CD4-positive, alpha-beta T cell (primary cell): ENCODE measurements around the gene PMM2. TPM values are rescaled to one million over a fixed set of nuclear protein-coding genes. Genes with fewer than 3 reads are reported as not detected.
A peak's percentile ranks its signal among the peaks of the same experiment; 100 is the strongest.
"Not testable (repeated sequence)": the region's sequence is repeated elsewhere in the genome, so short reads cannot be mapped to it uniquely, and the experiment has no call there.

Source experiments
- ATAC-seq: fragments of 200-7000 bp; cut with Tn5 transposase; one replicate; pipeline ENCODE4 v1.10.0; 2022; ENCODE audit warnings: mild to moderate bottlenecking; ENCODE audit not compliant: poor library complexity
- CTCF ChIA-PET: fragments of 350-600 bp; sonication (Branson Sonifier 250); formaldehyde crosslinking; loops from one replicate; lab custom pipeline; 2021; ENCODE audit warnings: antibody characterized with exemption, inconsistent platforms; lab: Charles Lee
- POLR2A ChIA-PET: fragments of 350-600 bp; sonication (Branson Sonifier 250); formaldehyde crosslinking; loops from one replicate; lab custom pipeline; 2021; ENCODE audit warnings: antibody characterized with exemption, inconsistent platforms; lab: Charles Lee
- DNase-seq, 14 experiments: peaks; one replicate each; pipeline ENCODE4 v3.0.0-alpha.2; 2013 to 2020; ENCODE audit warnings: mixed read lengths in 2 of 14
- H3K27ac ChIP-seq, 2 donors: one replicate each; pipeline versions ENCODE4 v1.5.1 to v1.7.0; 2013; ENCODE audit warnings: low read length in 2 of 2, low read depth in 1 of 2, mild to moderate bottlenecking in 1 of 2
- H3K27me3 ChIP-seq, 2 experiments: 1 replicate in 1 of 2; 2 replicates in 1 of 2; pipeline versions ENCODE4 v1.6.1 to v1.7.0; 2013; ENCODE audit warnings: low read length in 2 of 2, control low read depth in 1 of 2, mild to moderate bottlenecking in 1 of 2, moderate library complexity in 1 of 2; ENCODE audit not compliant: insufficient read depth in 2 of 2, control insufficient read depth in 1 of 2
- H3K36me3 ChIP-seq: one replicate; pipeline ENCODE4 v1.6.1; 2013; ENCODE audit warnings: low read length, control low read depth; ENCODE audit not compliant: insufficient read depth
- H3K4me1 ChIP-seq: one replicate; pipeline ENCODE4 v1.6.1; 2013; ENCODE audit warnings: low read length, control low read depth; ENCODE audit not compliant: insufficient read depth
- H3K4me3 ChIP-seq: one replicate; pipeline ENCODE4 v1.5.1; 2013; ENCODE audit warnings: mild to moderate bottlenecking, low read length, moderate library complexity
- H3K9me3 ChIP-seq, 2 experiments: 1 replicate in 1 of 2; 2 replicates in 1 of 2; pipeline versions ENCODE4 v1.6.1 to v1.7.0; 2013; ENCODE audit warnings: low read length in 2 of 2, mild to moderate bottlenecking in 2 of 2, control low read depth in 1 of 2, moderate library complexity in 1 of 2; ENCODE audit not compliant: control insufficient read depth in 1 of 2, insufficient read depth in 1 of 2
- H3K27ac Mint-ChIP-seq: one replicate; pipeline ENCODE4 v1.8.0; 2020; ENCODE audit warnings: mixed read lengths
- H3K27me3 Mint-ChIP-seq: one replicate; pipeline ENCODE4 v1.8.0; 2021; ENCODE audit warnings: mixed read lengths
- H3K36me3 Mint-ChIP-seq: one replicate; pipeline ENCODE4 v1.8.0; 2021; ENCODE audit warnings: low read depth, mixed read lengths
- H3K4me1 Mint-ChIP-seq: one replicate; pipeline ENCODE4 v1.8.0; 2021; ENCODE audit warnings: low read depth, mixed read lengths
- H3K4me3 Mint-ChIP-seq: one replicate; pipeline ENCODE4 v1.8.0; 2020; ENCODE audit warnings: mild to moderate bottlenecking, mixed read lengths
- H3K9me3 Mint-ChIP-seq: one replicate; pipeline ENCODE4 v1.8.0; 2020; ENCODE audit warnings: mixed read lengths
- intact Hi-C, 2 experiments: fragments of 100-400 bp; cut with DNase I in 1 of 2; cut with micrococcal nuclease in 1 of 2; formaldehyde crosslinking; loops; one replicate each; pipeline versions ENCODE4 v1.15.1 to v1.9.0; 2023 to 2025; cut with DNase I, micrococcal nuclease
- total RNA-seq, 174 experiments: library from RNA in 2 of 174; stranded (reverse) in 2 of 174; gene quantifications; one replicate each; pipeline ENCODE4 v1.2.3 and lab custom pipeline; 2021 to 2026
- TF ChIP-seq, protein P1 (sequence below): fragments of 200-600 bp; IDR thresholded peaks from one replicate; pipeline ENCODE4 v1.8.0; 2022; ENCODE audit warnings: antibody characterized with exemption, mild to moderate bottlenecking

PMM2 gene
- total RNA-seq, 2 experiments from 2014 or later: 24.2 to 27.0 TPM

DNA sequence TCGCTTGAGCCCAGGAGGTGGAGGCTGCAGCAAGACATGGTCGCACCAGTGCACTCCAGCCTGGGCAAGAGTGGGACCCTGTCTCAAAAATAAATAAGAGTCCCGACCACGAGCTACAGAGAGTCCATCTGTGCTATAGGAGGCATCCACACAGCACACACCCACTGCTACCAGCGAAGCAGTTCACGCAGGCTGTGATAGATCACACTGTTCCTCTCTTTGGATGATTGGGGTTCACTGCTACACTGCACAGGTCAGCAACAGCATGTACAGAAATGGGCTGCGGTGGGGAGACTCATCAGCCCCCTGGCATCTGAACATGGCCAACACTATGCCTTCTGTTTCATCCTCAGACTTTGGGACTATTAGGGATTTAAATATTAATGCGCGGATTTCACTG is 33.8 kb downstream of the PMM2 start:
- H3K4me1 ChIP-seq: peaks cover 8% of the 10 kb centered on the region
- no peak overlapping the region for H3K4me3 ChIP-seq
- H3K9me3 ChIP-seq: no peaks in the 10 kb centered on the region
- H3K36me3 ChIP-seq: peaks cover 32% of the 10 kb centered on the region
- no peaks in the 10 kb centered on the region for H3K9me3 Mint-ChIP-seq
- TF ChIP-seq, protein P1, sequence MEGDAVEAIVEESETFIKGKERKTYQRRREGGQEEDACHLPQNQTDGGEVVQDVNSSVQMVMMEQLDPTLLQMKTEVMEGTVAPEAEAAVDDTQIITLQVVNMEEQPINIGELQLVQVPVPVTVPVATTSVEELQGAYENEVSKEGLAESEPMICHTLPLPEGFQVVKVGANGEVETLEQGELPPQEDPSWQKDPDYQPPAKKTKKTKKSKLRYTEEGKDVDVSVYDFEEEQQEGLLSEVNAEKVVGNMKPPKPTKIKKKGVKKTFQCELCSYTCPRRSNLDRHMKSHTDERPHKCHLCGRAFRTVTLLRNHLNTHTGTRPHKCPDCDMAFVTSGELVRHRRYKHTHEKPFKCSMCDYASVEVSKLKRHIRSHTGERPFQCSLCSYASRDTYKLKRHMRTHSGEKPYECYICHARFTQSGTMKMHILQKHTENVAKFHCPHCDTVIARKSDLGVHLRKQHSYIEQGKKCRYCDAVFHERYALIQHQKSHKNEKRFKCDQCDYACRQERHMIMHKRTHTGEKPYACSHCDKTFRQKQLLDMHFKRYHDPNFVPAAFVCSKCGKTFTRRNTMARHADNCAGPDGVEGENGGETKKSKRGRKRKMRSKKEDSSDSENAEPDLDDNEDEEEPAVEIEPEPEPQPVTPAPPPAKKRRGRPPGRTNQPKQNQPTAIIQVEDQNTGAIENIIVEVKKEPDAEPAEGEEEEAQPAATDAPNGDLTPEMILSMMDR: no peak
- no peak for ATAC-seq
- no peak overlapping the region for H3K4me3 Mint-ChIP-seq
- POLR2A ChIA-PET: interaction anchor here (0.6 kb wide), 1 partner anchor 10 kb away, joined by 3 read pairs; no protein-coding TSS in a partner anchor
- DNase-seq: no peak
- intact Hi-C loops: no loop called here
- H3K27ac Mint-ChIP-seq: no peak overlapping the region
- H3K4me1 Mint-ChIP-seq: peaks cover 15% of the 10 kb centered on the region
- CTCF ChIA-PET: no interaction called here
- peaks cover 27% of the 10 kb centered on the region for H3K36me3 Mint-ChIP-seq
- H3K27me3 Mint-ChIP-seq: no peaks in the 10 kb centered on the region
- H3K27ac ChIP-seq: no peak overlapping the region
- H3K27me3 ChIP-seq: no peaks in the 10 kb centered on the region

DNA sequence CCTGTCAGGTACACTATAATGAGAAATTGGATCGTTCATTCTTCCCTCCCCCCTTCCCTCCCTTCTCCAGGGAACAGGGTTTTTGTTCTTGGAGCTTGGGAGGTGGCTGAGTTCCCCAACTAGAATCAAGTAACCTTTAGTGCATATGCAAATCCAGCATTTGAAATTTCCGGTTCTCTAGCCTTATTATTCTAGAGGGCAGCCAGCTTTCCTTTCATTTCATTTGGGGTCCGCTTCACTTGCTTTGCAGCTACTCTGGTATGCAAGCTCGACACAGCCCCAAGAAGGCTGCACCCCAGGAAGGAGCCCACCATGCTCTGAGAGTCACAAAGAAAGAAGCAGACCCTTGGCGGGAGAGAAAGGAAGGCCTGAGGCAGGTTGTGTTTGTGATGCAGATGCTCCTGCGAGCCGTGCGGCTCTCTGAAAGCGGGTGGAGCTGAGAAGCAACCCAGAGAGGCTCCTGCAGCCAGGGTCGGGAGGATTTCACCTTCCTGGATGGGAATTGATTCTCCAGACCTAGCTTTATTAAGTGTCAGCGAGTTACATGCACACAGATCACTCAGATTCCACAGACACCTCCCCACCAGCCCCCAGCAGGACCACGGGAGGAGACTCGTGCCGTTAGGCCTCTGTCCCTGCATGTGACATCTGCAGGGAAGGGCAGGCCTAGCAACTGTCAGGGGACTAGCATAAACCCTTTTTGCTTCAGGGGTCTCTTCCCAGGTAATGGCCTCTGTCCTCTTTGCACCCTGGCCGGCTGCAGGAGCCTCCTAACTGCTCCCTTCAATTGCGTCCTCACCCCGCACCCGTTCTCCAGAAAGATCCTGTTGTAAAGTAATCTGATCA is 34.5 kb downstream of the PMM2 start:
- H3K4me1 Mint-ChIP-seq: peaks cover 15% of the 10 kb centered on the region
- H3K27me3 Mint-ChIP-seq: no peaks in the 10 kb centered on the region
- H3K36me3 Mint-ChIP-seq: peaks cover 27% of the 10 kb centered on the region
- peaks cover 8% of the 10 kb centered on the region for H3K4me1 ChIP-seq
- peaks cover 32% of the 10 kb centered on the region for H3K36me3 ChIP-seq
- POLR2A ChIA-PET: interaction anchor here (0.6 kb wide), 1 partner anchor 10 kb away, joined by 3 read pairs; no protein-coding TSS in a partner anchor
- H3K9me3 Mint-ChIP-seq: no peaks in the 10 kb centered on the region
- intact Hi-C loops: no loop called here
- no peak overlapping the region for H3K27ac Mint-ChIP-seq
- ATAC-seq (no peak), DNase-seq (no peak)
- no peak overlapping the region for H3K4me3 ChIP-seq
- no peak overlapping the region for H3K4me3 Mint-ChIP-seq
- CTCF ChIA-PET: no interaction called here
- TF ChIP-seq, protein P1: no peak
- no peaks in the 10 kb centered on the region for H3K9me3 ChIP-seq
- H3K27ac ChIP-seq: no peak overlapping the region
- no peaks in the 10 kb centered on the region for H3K27me3 ChIP-seq

DNA sequence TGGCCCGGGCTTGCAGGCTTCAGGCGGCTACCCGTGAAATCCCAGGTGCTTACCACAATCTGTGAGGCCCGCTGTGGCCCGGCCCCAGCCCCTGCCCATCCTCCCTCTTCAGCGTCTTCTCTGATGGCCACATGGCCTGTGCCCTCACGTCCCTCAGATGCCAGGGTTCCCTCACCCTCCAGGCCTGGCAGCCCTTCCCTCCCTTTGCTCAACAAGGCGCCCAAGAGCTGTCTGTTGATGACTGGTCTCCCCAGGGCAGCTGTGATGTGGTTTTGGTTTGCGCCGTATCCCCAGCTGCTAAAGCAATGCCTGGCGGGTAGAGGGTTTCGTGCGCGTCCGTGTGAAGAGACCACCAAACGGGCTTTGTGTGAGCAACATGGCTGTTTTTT is 35.1 kb downstream of the PMM2 start:
- no peak for ATAC-seq
- Histone ChIP-seq H3K27ac (no peak overlapping the region), H3K4me1 (peaks cover 8% of the 10 kb centered on the region), H3K27me3 (no peaks in the 10 kb centered on the region), H3K36me3 (peaks cover 32% of the 10 kb centered on the region), H3K4me3 (no peak overlapping the region), H3K9me3 (no peaks in the 10 kb centered on the region)
- no peak for DNase-seq
- Mint-ChIP-seq H3K4me1 (peaks cover 15% of the 10 kb centered on the region), H3K4me3 (no peak overlapping the region), H3K27ac (peak overlapping the region; percentile 43), H3K9me3 (no peaks in the 10 kb centered on the region), H3K36me3 (peaks cover 27% of the 10 kb centered on the region), H3K27me3 (no peaks in the 10 kb centered on the region)
- intact Hi-C loops: no loop called here
- ChIA-PET CTCF (no interaction called here), POLR2A (no interaction called here)
- TF ChIP-seq, protein P1: no peak

DNA sequence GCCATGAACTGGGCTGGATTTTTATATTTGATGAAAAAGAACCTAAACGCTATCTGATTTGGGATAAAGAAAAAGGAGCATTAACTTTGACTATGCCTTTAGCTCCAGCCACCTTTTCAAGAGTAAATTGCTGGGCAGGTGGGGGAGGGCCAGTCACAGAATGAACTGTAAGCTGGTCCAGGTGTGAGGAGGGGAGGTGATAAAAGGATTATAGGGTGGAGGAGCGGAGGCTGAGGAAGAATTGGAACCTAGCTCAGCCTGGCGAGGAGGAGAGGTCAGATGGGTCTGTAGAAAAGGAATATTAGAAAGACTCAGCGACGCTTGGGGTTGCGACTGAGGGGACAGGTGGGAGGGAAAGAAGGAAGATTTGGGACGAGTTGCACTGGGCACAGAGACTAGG is 39.2 kb downstream of the PMM2 start:
- H3K4me1 ChIP-seq, CTCF ChIA-PET, H3K9me3 ChIP-seq, ATAC-seq, H3K27me3 Mint-ChIP-seq, H3K9me3 Mint-ChIP-seq, DNase-seq, H3K4me3 Mint-ChIP-seq, H3K36me3 Mint-ChIP-seq, H3K27ac ChIP-seq, H3K27me3 ChIP-seq, intact Hi-C loops, POLR2A ChIA-PET, H3K4me3 ChIP-seq, H3K27ac Mint-ChIP-seq: not testable (repeated sequence)
- H3K4me1 Mint-ChIP-seq: peaks cover 15% of the 10 kb centered on the region
- H3K36me3 ChIP-seq: peaks cover 10% of the 10 kb centered on the region

DNA sequence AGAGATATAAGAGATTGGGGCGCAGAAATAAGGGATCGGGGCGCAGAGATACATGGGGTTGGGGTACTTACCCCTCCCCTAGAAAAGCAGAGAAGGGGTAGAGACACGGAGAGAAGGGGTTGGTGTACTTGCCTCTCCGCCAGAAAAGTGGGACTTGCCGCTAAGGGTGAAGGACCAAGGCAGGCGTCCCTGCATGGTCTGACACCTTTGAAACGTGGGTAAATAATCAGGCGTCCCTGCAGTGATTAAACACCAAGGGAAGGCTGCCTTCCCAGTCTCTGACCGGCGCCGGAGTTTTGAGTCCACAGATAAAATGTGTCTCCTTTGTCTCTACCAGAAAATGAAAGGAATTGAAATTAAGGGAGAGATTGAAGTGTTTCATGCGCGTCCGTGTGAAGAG is 40.0 kb downstream of the PMM2 start:
- intact Hi-C loops, H3K27me3 ChIP-seq, ATAC-seq, H3K27ac ChIP-seq, POLR2A ChIA-PET, H3K27ac Mint-ChIP-seq, H3K9me3 Mint-ChIP-seq, H3K9me3 ChIP-seq, H3K4me3 ChIP-seq, H3K27me3 Mint-ChIP-seq, H3K4me1 ChIP-seq, CTCF ChIA-PET, DNase-seq, H3K36me3 Mint-ChIP-seq, H3K36me3 ChIP-seq, H3K4me3 Mint-ChIP-seq: not testable (repeated sequence)
- H3K4me1 Mint-ChIP-seq: peaks cover 16% of the 10 kb centered on the region
